ENCODE results near the gene TSHZ3.

Gene TSHZ3

GRCh38 chr19:31330237-31330636 is 19.0 kb downstream of the TSHZ3 start:
- TF ChIP-seq, protein P1, sequence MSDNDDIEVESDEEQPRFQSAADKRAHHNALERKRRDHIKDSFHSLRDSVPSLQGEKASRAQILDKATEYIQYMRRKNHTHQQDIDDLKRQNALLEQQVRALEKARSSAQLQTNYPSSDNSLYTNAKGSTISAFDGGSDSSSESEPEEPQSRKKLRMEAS (IDR thresholded peaks at IDR 0.05; ENCODE audit: low read depth, low read length) = no peak
- TF ChIP-seq, protein P2, sequence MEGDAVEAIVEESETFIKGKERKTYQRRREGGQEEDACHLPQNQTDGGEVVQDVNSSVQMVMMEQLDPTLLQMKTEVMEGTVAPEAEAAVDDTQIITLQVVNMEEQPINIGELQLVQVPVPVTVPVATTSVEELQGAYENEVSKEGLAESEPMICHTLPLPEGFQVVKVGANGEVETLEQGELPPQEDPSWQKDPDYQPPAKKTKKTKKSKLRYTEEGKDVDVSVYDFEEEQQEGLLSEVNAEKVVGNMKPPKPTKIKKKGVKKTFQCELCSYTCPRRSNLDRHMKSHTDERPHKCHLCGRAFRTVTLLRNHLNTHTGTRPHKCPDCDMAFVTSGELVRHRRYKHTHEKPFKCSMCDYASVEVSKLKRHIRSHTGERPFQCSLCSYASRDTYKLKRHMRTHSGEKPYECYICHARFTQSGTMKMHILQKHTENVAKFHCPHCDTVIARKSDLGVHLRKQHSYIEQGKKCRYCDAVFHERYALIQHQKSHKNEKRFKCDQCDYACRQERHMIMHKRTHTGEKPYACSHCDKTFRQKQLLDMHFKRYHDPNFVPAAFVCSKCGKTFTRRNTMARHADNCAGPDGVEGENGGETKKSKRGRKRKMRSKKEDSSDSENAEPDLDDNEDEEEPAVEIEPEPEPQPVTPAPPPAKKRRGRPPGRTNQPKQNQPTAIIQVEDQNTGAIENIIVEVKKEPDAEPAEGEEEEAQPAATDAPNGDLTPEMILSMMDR (IDR thresholded peaks at IDR 0.05; ENCODE audit: low read depth, low read length) = no peak
- TF ChIP-seq POLR2A (IDR thresholded peaks at IDR 0.05; ENCODE audit: extremely low read depth, insufficient read length) (no peak), MYC (IDR thresholded peaks at IDR 0.05; ENCODE audit: low read depth, low read length) (no peak)
- DNase-seq (ENCODE audit: low read depth) = no peak
- no peak overlapping the region for H3K4me3 ChIP-seq (ENCODE audit: low read depth, low read length)

- no peak overlapping the region for H3K4me3 ChIP-seq (ENCODE audit: low read depth, low read length)
- TF ChIP-seq, protein P2 (IDR thresholded peaks at IDR 0.05; ENCODE audit: low read depth, low read length) = no peak
- no peak for TF ChIP-seq MYC (IDR thresholded peaks at IDR 0.05; ENCODE audit: low read depth, low read length)
- no peak for DNase-seq (ENCODE audit: low read depth)
These were observed 19.4 kb downstream of the TSHZ3 start for GRCh38 chr19:31329819-31330218.

- no peak overlapping the region for H3K4me3 ChIP-seq (ENCODE audit: low read depth, low read length)
- TF ChIP-seq POLR2A (IDR thresholded peaks at IDR 0.05; ENCODE audit: extremely low read depth, insufficient read length) = no peak
- TF ChIP-seq, protein P1 (IDR thresholded peaks at IDR 0.05; ENCODE audit: low read depth, low read length) = no peak
- TF ChIP-seq, protein P2 (IDR thresholded peaks at IDR 0.05; ENCODE audit: low read depth, low read length) = no peak
- no peak for TF ChIP-seq MYC (IDR thresholded peaks at IDR 0.05; ENCODE audit: low read depth, low read length)
- no peak for DNase-seq (ENCODE audit: low read depth)
These were observed 21.0 kb downstream of the TSHZ3 start for GRCh38 chr19:31328238-31328637.

DNA sequence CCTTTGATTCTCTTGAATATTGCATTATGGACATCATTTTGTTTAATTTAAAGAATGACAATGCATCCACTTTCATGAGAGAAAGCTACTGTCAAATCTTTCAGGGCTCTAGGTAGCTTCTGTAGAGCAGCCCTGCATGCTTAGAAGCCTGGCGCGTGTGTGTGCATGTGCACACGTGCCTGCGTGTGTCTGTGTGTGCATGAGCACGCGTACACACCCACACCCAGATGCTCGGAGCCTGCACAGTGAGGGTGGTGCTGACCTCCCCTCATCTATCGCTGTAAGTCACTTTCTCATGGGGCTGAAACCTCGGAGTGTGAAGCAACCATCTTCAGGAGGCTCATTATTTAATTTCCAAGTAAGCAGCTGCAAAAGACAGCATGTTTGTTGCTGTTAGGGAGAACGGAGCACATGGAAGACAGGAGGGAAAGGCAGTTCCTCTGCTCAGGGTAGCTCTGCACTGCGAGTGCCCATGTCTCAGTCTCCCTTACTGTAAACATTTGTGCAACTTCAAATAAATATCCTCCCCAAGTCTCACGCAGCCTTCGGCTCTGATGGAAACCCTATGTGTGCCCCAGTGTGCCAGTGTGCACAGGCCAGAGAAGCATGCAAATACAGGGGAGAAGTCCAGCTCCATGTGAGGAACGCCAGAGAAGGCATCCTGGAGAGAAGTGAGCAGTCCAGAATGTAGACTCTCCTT is 22.8 kb downstream of the TSHZ3 start:
- TF ChIP-seq, protein P2 (IDR thresholded peaks at IDR 0.05; ENCODE audit: low read depth, low read length) = no peak
- TF ChIP-seq MYC (IDR thresholded peaks at IDR 0.05; ENCODE audit: low read depth, low read length) = no peak
- TF ChIP-seq, protein P1 (IDR thresholded peaks at IDR 0.05; ENCODE audit: low read depth, low read length) = no peak
- no peak for TF ChIP-seq POLR2A (IDR thresholded peaks at IDR 0.05; ENCODE audit: extremely low read depth, insufficient read length)
- DNase-seq (ENCODE audit: low read depth) = no peak
- H3K4me3 ChIP-seq (ENCODE audit: low read depth, low read length) = no peak overlapping the region

DNA sequence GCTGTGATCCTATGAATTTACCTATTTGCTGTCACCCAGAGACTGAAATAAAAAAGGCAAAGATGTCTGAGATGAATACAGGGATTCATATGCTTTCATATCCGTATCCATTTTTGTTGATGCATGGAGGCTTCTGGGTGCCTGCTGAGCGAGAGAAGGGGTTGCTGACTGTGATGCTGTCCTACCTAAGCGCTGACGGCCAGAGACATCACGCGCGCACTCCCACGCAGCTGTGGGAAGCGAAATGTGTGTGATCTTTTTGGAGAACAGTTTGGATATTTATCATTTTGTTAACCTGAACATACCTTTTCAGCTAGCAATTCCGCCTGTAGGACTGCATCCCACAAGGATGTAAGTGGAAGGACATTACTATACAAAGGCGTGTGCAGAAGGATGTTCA is 23.9 kb downstream of the TSHZ3 start:
- TF ChIP-seq POLR2A (IDR thresholded peaks at IDR 0.05; ENCODE audit: extremely low read depth, insufficient read length) (no peak), MYC (IDR thresholded peaks at IDR 0.05; ENCODE audit: low read depth, low read length) (no peak)
- TF ChIP-seq, protein P1 (IDR thresholded peaks at IDR 0.05; ENCODE audit: low read depth, low read length) = no peak
- TF ChIP-seq, protein P2 (IDR thresholded peaks at IDR 0.05; ENCODE audit: low read depth, low read length) = no peak
- no peak overlapping the region for H3K4me3 ChIP-seq (ENCODE audit: low read depth, low read length)
- no peak for DNase-seq (ENCODE audit: low read depth)

DNA sequence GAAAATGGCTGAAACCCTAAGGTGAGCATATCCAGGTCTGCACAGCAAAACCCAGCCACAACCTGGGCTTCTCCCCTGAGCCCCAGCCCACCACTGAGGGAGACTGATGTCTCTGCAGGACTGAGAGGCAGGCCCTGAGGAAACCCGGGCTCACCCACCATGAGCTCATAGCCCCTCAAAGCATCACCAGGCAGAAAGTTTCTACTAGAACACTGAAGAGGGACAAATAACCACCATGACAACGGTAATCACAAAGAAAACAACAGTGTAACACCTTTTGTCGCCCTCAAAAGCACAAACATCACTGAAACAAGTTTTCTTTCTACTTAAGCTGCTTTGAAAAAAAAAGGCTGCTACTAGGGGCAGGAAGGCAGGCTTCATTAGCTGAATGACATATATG is 29.8 kb downstream of the TSHZ3 start:
- TF ChIP-seq, protein P1 (IDR thresholded peaks at IDR 0.05; ENCODE audit: low read depth, low read length) = no peak
- TF ChIP-seq POLR2A (IDR thresholded peaks at IDR 0.05; ENCODE audit: extremely low read depth, insufficient read length) (no peak), MYC (IDR thresholded peaks at IDR 0.05; ENCODE audit: low read depth, low read length) (no peak)
- TF ChIP-seq, protein P2 (IDR thresholded peaks at IDR 0.05; ENCODE audit: low read depth, low read length) = no peak
- no peak overlapping the region for H3K4me3 ChIP-seq (ENCODE audit: low read depth, low read length)
- no peak for DNase-seq (ENCODE audit: low read depth)
